GM13977 (cell line): Measurements from ENCODE around the gene KRT3.

Experiments
- DNase-seq: peaks from one replicate; pipeline ENCODE4 v3.0.0; 2012; ENCODE audit warnings: low spot score
- CTCF ChIP-seq: IDR thresholded peaks from 2 replicates; pipeline ENCODE4 v1.5.1; 2012; ENCODE audit warnings: mild to moderate bottlenecking, control low read depth; ENCODE audit not compliant: insufficient read depth; ENCODE audit errors: extremely low read depth, missing control alignments
- in situ Hi-C: fragments of 300-500 bp; cut with MboI; formaldehyde crosslinking; loops from one replicate; pipeline ENCODE4 v1.12.0; 2022; ENCODE audit warnings: low sequenced_read_pairs, low pct_unique_long_range_greater_than_20kb, mixed read lengths, inconsistent platforms; ENCODE audit not compliant: unreplicated experiment

KRT3 gene

GRCh38 chr12:52769354-52769753 is 26.6 kb downstream of the KRT3 start:
- DNase-seq: no peak
- in situ Hi-C loops: no loop called here
- no peak for TF ChIP-seq CTCF

DNA sequence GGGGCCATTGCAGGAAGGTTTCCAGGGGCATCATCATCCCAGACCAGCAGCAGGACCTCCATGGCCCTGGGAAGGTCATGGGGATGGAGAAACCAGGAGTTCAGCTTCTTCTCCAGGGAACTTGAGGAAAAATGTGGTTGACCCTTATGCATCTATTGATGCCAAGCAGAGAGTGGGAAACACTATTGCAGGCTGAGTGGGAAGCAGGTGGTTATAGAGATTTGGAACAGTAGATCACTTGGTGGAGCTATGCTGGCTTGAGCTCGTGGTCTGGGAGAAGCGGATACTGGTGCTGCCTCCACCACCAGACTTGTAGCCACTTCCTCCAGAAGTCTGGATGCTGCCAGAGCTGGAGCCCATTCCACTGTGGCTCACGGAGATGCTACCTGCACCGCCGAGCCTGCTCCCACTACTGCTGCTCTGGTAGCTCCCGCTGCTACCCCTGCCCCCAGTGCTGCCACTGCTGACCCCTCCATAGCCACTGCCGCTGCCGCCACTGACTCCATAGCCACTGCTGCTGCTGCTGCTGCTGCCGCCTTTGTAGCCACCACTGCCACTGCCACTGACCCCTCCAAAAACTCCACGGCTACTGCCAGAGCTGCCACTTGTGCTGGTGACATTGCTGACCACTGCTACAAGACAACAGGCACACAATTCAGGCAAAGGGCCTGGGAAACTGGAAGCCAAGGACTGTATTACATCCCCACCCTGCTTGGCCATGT is 27.3 kb downstream of the KRT3 start:
- DNase-seq: no peak
- TF ChIP-seq CTCF: no peak
- in situ Hi-C loops: no loop called here

GRCh38 chr12:52767427-52767826 is 28.5 kb downstream of the KRT3 start:
- no peak for DNase-seq
- TF ChIP-seq CTCF: no peak
- in situ Hi-C loops: no loop called here

- no peak for TF ChIP-seq CTCF
- no peak for DNase-seq
- in situ Hi-C loops: no loop called here
These were observed 28.9 kb downstream of the KRT3 start for GRCh38 chr12:52767020-52767379.

- TF ChIP-seq CTCF: no peak
- no peak for DNase-seq
- in situ Hi-C loops: no loop called here
These were observed 29.4 kb downstream of the KRT3 start for GRCh38 chr12:52766351-52767019.

- no peak for TF ChIP-seq CTCF
- no peak for DNase-seq
- in situ Hi-C loops: no loop called here
These were observed 30.2 kb downstream of the KRT3 start for GRCh38 chr12:52765702-52766101.
